Spleen (tissue), 11 donors: ENCODE results near the gene RNF208. TPM values are rescaled to one million over a fixed set of nuclear protein-coding genes. Genes with fewer than 3 reads are reported as not detected.

ENCODE experiments used
- DNase-seq: peaks from one replicate; pipeline ENCODE4 v3.0.0-alpha.2; 2020
- H3K27ac ChIP-seq, 8 donors: fragments of 200-600 bp; sonication (generic) in 7 of 8; 1 replicate in 4 of 8; 2 replicates in 4 of 8; pipeline versions ENCODE4 v1.5.0 to v1.8.0; 2016 to 2021; ENCODE audit warnings: inconsistent platforms in 4 of 8, mild to moderate bottlenecking in 4 of 8, moderate library complexity in 1 of 8
- H3K27me3 ChIP-seq, 7 donors: fragments of 200-600 bp; sonication (generic) in 6 of 7; replicated peaks in 1 of 7; 1 replicate in 4 of 7; 2 replicates in 3 of 7; pipeline versions ENCODE4 v1.5.0 to v1.8.0; 2016 to 2021; ENCODE audit warnings: inconsistent platforms in 3 of 7, mild to moderate bottlenecking in 1 of 7
- H3K36me3 ChIP-seq, 6 donors: fragments of 200-600 bp; sonication (generic) in 5 of 6; 1 replicate in 4 of 6; 2 replicates in 2 of 6; pipeline versions ENCODE4 v1.5.0 to v1.8.0; 2016 to 2021; ENCODE audit warnings: inconsistent platforms in 2 of 6
- H3K4me1 ChIP-seq, 6 donors: fragments of 200-600 bp; sonication (generic) in 5 of 6; 1 replicate in 3 of 6; 2 replicates in 3 of 6; pipeline versions ENCODE4 v1.5.0 to v1.8.0; 2016 to 2021; ENCODE audit warnings: inconsistent platforms in 3 of 6
- H3K4me3 ChIP-seq, 8 donors: fragments of 200-600 bp; sonication (generic) in 7 of 8; 1 replicate in 4 of 8; 2 replicates in 4 of 8; pipeline versions ENCODE4 v1.5.0 to v1.8.0; 2016 to 2021; ENCODE audit warnings: inconsistent platforms in 4 of 8, mild to moderate bottlenecking in 4 of 8, moderate library complexity in 2 of 8
- H3K9me3 ChIP-seq, 8 donors: fragments of 200-600 bp; sonication (generic) in 7 of 8; 1 replicate in 4 of 8; 2 replicates in 4 of 8; pipeline versions ENCODE4 v1.5.0 to v1.8.0; 2016 to 2021; ENCODE audit warnings: inconsistent platforms in 4 of 8
- CTCF ChIP-seq, 11 experiments: fragments of 200-600 bp in 7 of 11; fragments of 450-650 bp in 4 of 11; sonication (generic) in 4 of 11; IDR thresholded peaks in 8 of 11; conservative IDR thresholded peaks in 3 of 11; 1 replicate in 7 of 11; 2 replicates in 4 of 11; pipeline versions ENCODE4 v1.4.0 to v1.8.0; 2016 to 2021; ENCODE audit warnings: antibody characterized with exemption in 11 of 11, inconsistent platforms in 4 of 11, mild to moderate bottlenecking in 1 of 11
- POLR2A ChIP-seq, 3 donors: fragments of 450-650 bp; IDR thresholded peaks; one replicate each; pipeline ENCODE4 v1.5.1; 2017; ENCODE audit warnings: antibody characterized with exemption in 3 of 3, mild to moderate bottlenecking in 1 of 3
- POLR2AphosphoS5 ChIP-seq, 3 donors: sonication (generic); formaldehyde crosslinking; IDR thresholded peaks; one replicate each; pipeline ENCODE4 v1.5.1; 2017; ENCODE audit warnings: antibody characterized with exemption in 3 of 3
- WGBS, 5 donors: extraction: QIAGEN DNeasy Blood & Tissue Kit in 3 of 5; methylation state at CpG; one replicate each; pipeline versions ENCODE4 v1.1.5 to v1.1.7; 2013 to 2018; 5-methylcytosine and 5-hydroxymethylcytosine counted together
- intact Hi-C: fragments of 100-400 bp; cut with DNase I; formaldehyde crosslinking; loops from one replicate; pipeline ENCODE4 v1.15.0; 2023; ENCODE audit warnings: low total_unique reads
- polyA plus RNA-seq, 3 donors: library from polyadenylated mRNA; stranded (reverse); fragments of 200-250 nt; gene quantifications; one replicate each; pipeline ENCODE4 v1.2.1, GENCODE V29; 2013
- total RNA-seq, 7 donors: library from RNA; depleted of rRNA in 3 of 7; stranded (reverse); fragments of >200 nt in 3 of 7; fragmentation: NEBNext Ultra II Directional in 4 of 7; extraction: Animal tissue kit (Norgen Biotek cat#: 25700) in 4 of 7; gene quantifications; one replicate each; pipeline versions ENCODE4 v1.1.0 to v1.2.1, GENCODE V29; 2016 to 2021
- donor health status: healthy with polysubstance abuse.
- donor health status: DM: no; HTN: no; CAD: no; lungs with moderate emphysema.
- donor health status: DM: no; HTN: no; CAD: no.
- donor health status: Bipolar disorder and iron deficiency.
- donor health status: healthy.
- donor health status: DM: no; HTN: no; CAD: no.
- donor health status: DM: yes; HTN: yes; CAD: no.

Gene RNF208
- total and polyA plus RNA-seq, 10 donors, result 1.2 to 6.2 (median 2.7) TPM

- Histone ChIP-seq H3K27ac (no peak overlapping the region), H3K36me3 (peaks cover 0 to 34% (median 12%) of the 10 kb centered on the region in 6 donors), H3K27me3 (peaks cover 0 to 18% (median 4%) of the 10 kb centered on the region in 7 donors), H3K4me3 (no peak overlapping the region), H3K9me3 (no peaks in the 10 kb centered on the region), H3K4me1 (peaks cover 8 to 69% (median 44%) of the 10 kb centered on the region in 6 donors)
- 89 to 98% (median 95%) methylated on average over 4 to 10 of the region's 10 CpGs for WGBS, 5 donors
- intact Hi-C loops, result loop anchor here (5.0 kb wide), 1 partner anchor 103 kb away; no protein-coding TSS in a partner anchor
- DNase-seq, result no peak
- no peak for TF ChIP-seq POLR2A (IDR thresholded peaks at IDR 0.05)
- peak in 1 of 3 donors; percentile 34 for TF ChIP-seq POLR2AphosphoS5 (IDR thresholded peaks at IDR 0.05)
These were observed 2.2 kb downstream of the RNF208 start for GRCh38 chr9:137219757-137220316.

- no peak overlapping the region for H3K4me3 ChIP-seq
- no peaks in the 10 kb centered on the region for H3K9me3 ChIP-seq
- intact Hi-C loops, result no loop called here
- 76 to 83% (median 81%) methylated on average over 5 to 12 of the region's 12 CpGs for WGBS, 5 donors
- TF ChIP-seq POLR2AphosphoS5 (IDR thresholded peaks at IDR 0.05), result peak; percentile 4 to 79 (median 49)
- no peak for TF ChIP-seq CTCF (IDR thresholded peaks at IDR 0.05 in 8 of 11, conservative IDR thresholded peaks at IDR 0.05 in 3 of 11)
- peaks cover 0 to 18% (median 4%) of the 10 kb centered on the region in 7 donors for H3K27me3 ChIP-seq
- peaks cover 0 to 45% (median 13%) of the 10 kb centered on the region in 6 donors for H3K36me3 ChIP-seq
- DNase-seq, result no peak
- H3K27ac ChIP-seq, result peak overlapping the region in 3 of 8 donors; percentile 26 to 50 (median 47)
- peaks cover 8 to 59% (median 34%) of the 10 kb centered on the region in 6 donors for H3K4me1 ChIP-seq
These were observed 3.2 kb downstream of the RNF208 start for GRCh38 chr9:137218754-137219271.

GRCh38 chr9:137218212-137218753, 3.8 kb downstream of the RNF208 start:
- H3K27me3 ChIP-seq, result peaks cover 0 to 18% (median 4%) of the 10 kb centered on the region in 7 donors
- peaks cover 0 to 50% (median 13%) of the 10 kb centered on the region in 6 donors for H3K36me3 ChIP-seq
- no peak for TF ChIP-seq POLR2AphosphoS5 (IDR thresholded peaks at IDR 0.05)
- no peak for TF ChIP-seq CTCF (IDR thresholded peaks at IDR 0.05 in 8 of 11, conservative IDR thresholded peaks at IDR 0.05 in 3 of 11)
- no peak for TF ChIP-seq POLR2A (IDR thresholded peaks at IDR 0.05)
- H3K4me3 ChIP-seq, result no peak overlapping the region
- H3K9me3 ChIP-seq, result no peaks in the 10 kb centered on the region
- intact Hi-C loops, result no loop called here
- no peak for DNase-seq
- H3K4me1 ChIP-seq, result peaks cover 8 to 56% (median 33%) of the 10 kb centered on the region in 6 donors
- 87 to 93% (median 90%) methylated on average over 26 to 30 of the region's 30 CpGs for WGBS, 5 donors
- H3K27ac ChIP-seq, result peak overlapping the region in 3 of 8 donors; percentile 26 to 50 (median 47)

GRCh38 chr9:137217276-137218211, 4.5 kb downstream of the RNF208 start:
- H3K4me3 ChIP-seq, result peak overlapping the region in 2 of 8 donors; percentile 13 to 50
- WGBS, 5 donors, result 72 to 79% (median 74%) methylated on average over 34 to 36 of the region's 36 CpGs

More at GRCh38 chr9:137217276-137218211, 4.5 kb downstream of the RNF208 start:
- Histone ChIP-seq H3K9me3 (no peaks in the 10 kb centered on the region), H3K4me1 (peaks cover 3 to 49% (median 27%) of the 10 kb centered on the region in 6 donors), H3K27me3 (peaks cover 0 to 14% (median 4%) of the 10 kb centered on the region in 7 donors), H3K27ac (peak overlapping the region in 3 of 8 donors; percentile 16 to 47 (median 26)), H3K36me3 (peaks cover 0 to 55% (median 13%) of the 10 kb centered on the region in 6 donors)
- no peak for TF ChIP-seq POLR2A (IDR thresholded peaks at IDR 0.05)
- peak in 1 of 3 donors; percentile 25 for TF ChIP-seq POLR2AphosphoS5 (IDR thresholded peaks at IDR 0.05)
- intact Hi-C loops, result no loop called here
- no peak for DNase-seq
